Measurements from ENCODE around the gene PCDH10. TPM values are rescaled to one million over a fixed set of nuclear protein-coding genes. Genes with fewer than 3 reads are reported as not detected.

The PCDH10 gene
- 0.09 to 0.23 TPM (median 0.16 TPM) in 5 replicates for total RNA-seq (2022; extraction: Qiagen RNA extraction; ENCODE audit: low read depth)

GRCh38 chr4:133148690-133149363 is at the start of gene PCDH10:
TSS of gene PCDH10 (plus strand) at chr4:133149294. CDS start at chr4:133150141, 847 bp downstream.

Data from A549 treated with DMSO at 1 μM for 4 hours (cell line).